Hepatocyte (in vitro differentiated cells): ENCODE results near the gene TMEM87B. TPM values are rescaled to one million over a fixed set of nuclear protein-coding genes. Genes with fewer than 3 reads are reported as not detected.
A peak's percentile ranks its signal among the peaks of the same experiment; 100 is the strongest.

Experiments used
- DNase-seq: peaks from one replicate; pipeline ENCODE4 v3.0.0-alpha.2; 2016; ENCODE audit warnings: low spot score
- H2AFZ ChIP-seq: fragments of 200-600 bp; sonication (generic); 2 replicates; pipeline ENCODE4 v1.6.0; 2016; ENCODE audit warnings: antibody characterized with exemption, mild to moderate bottlenecking
- H3K27ac ChIP-seq: fragments of 200-600 bp; sonication (generic); 2 replicates; pipeline ENCODE4 v1.5.1; 2016; ENCODE audit warnings: mild to moderate bottlenecking
- H3K27me3 ChIP-seq: fragments of 200-600 bp; sonication (generic); 2 replicates; pipeline ENCODE4 v1.6.1; 2016
- H3K36me3 ChIP-seq: fragments of 200-600 bp; sonication (generic); replicated peaks from 2 replicates; pipeline ENCODE4 v1.5.1; 2016; ENCODE audit warnings: low read depth; ENCODE audit not compliant: insufficient read depth
- H3K4me1 ChIP-seq: fragments of 200-600 bp; sonication (generic); 2 replicates; pipeline ENCODE4 v1.5.1; 2016; ENCODE audit warnings: mild to moderate bottlenecking, moderate library complexity; ENCODE audit not compliant: insufficient read depth
- H3K4me2 ChIP-seq: fragments of 200-600 bp; sonication (generic); 2 replicates; pipeline ENCODE4 v1.6.0; 2016
- H3K4me3 ChIP-seq: fragments of 200-600 bp; sonication (generic); 2 replicates; pipeline ENCODE4 v1.5.1; 2016; ENCODE audit warnings: mild to moderate bottlenecking
- H3K79me2 ChIP-seq: fragments of 200-600 bp; sonication (generic); 2 replicates; pipeline ENCODE4 v1.6.0; 2017; ENCODE audit warnings: mild to moderate bottlenecking
- H3K9me2 ChIP-seq: fragments of 200-600 bp; sonication (generic); replicated peaks from 2 replicates; pipeline ENCODE4 v1.6.0; 2017; ENCODE audit warnings: mild to moderate bottlenecking; ENCODE audit not compliant: insufficient read depth
- H3K9me3 ChIP-seq: fragments of 200-600 bp; sonication (generic); 2 replicates; pipeline ENCODE4 v1.5.1; 2016; ENCODE audit warnings: low read depth, mild to moderate bottlenecking
- H4K20me1 ChIP-seq: fragments of 200-600 bp; sonication (generic); 2 replicates; pipeline ENCODE4 v1.6.0; 2016; ENCODE audit warnings: mild to moderate bottlenecking; ENCODE audit not compliant: insufficient read depth, poor library complexity, severe bottlenecking
- CTCF ChIP-seq: fragments of 200-600 bp; sonication (generic); IDR thresholded peaks from 2 replicates; pipeline ENCODE4 v1.5.1; 2016; ENCODE audit warnings: antibody characterized with exemption, mild to moderate bottlenecking; ENCODE audit not compliant: poor library complexity
- EZH2 ChIP-seq: fragments of 200-600 bp; sonication (generic); IDR thresholded peaks from 2 replicates; pipeline ENCODE4 v1.6.1; 2016; ENCODE audit warnings: antibody characterized with exemption, mild to moderate bottlenecking, borderline replicate concordance
- EZH2phosphoT487 ChIP-seq: fragments of 200-600 bp; sonication (generic); IDR thresholded peaks from one replicate; pipeline ENCODE4 v1.6.1; 2018; ENCODE audit warnings: antibody characterized with exemption, mild to moderate bottlenecking, low read depth, moderate library complexity; ENCODE audit not compliant: unreplicated experiment, severe bottlenecking
- WGBS: methylation state at CpG from one replicate; pipeline ENCODE4 v1.1.6; 2016; ENCODE audit warnings: low lambda C conversion rate; ENCODE audit errors: missing lambda C conversion rate; 5-methylcytosine and 5-hydroxymethylcytosine counted together
- polyA plus RNA-seq: library from polyadenylated mRNA; unstranded; fragments of >200 nt; fragmentation: Nextera tagmentation; extraction: Ambion mirVana; gene quantifications from 2 replicates; pipeline ENCODE4 v1.2.1, GENCODE V29; 2016
- total RNA-seq: library from RNA; depleted of rRNA; stranded (reverse); fragments of >200 nt; gene quantifications from 2 replicates; pipeline ENCODE4 v1.2.3, GENCODE V29; 2014

The TMEM87B gene
- total and polyA plus RNA-seq, 2 experiments from 2014 or later = 21.1 to 59.5 TPM

- Histone ChIP-seq H3K36me3 (no peaks in the 10 kb centered on the region), H3K4me1 (no peaks in the 10 kb centered on the region), H2AFZ (no peak overlapping the region), H4K20me1 (no peaks in the 10 kb centered on the region), H3K4me2 (no peak overlapping the region), H3K4me3 (no peak overlapping the region), H3K27me3 (peaks cover 13% of the 10 kb centered on the region), H3K9me3 (no peaks in the 10 kb centered on the region), H3K27ac (no peak overlapping the region), H3K79me2 (no peaks in the 10 kb centered on the region), H3K9me2 (no peaks in the 10 kb centered on the region)
- TF ChIP-seq EZH2phosphoT487 (no peak), EZH2 (no peak), CTCF (no peak)
- 68% methylated on average over 4 of the region's 4 CpGs for WGBS
- DNase-seq = no peak
Measured at GRCh38 chr2:112134120-112134519, 79.1 kb downstream of the TMEM87B start.

GRCh38 chr2:112136096-112136495 lies 81.0 kb downstream of the TMEM87B start:
- no peaks in the 10 kb centered on the region for H3K4me1 ChIP-seq
- H3K79me2 ChIP-seq = no peaks in the 10 kb centered on the region
- H3K27ac ChIP-seq = no peak overlapping the region
- H3K9me2 ChIP-seq = no peaks in the 10 kb centered on the region
- H3K27me3 ChIP-seq = peaks cover 24% of the 10 kb centered on the region
- no peaks in the 10 kb centered on the region for H3K36me3 ChIP-seq
- no peak overlapping the region for H3K4me2 ChIP-seq
- DNase-seq = no peak
- no peak overlapping the region for H2AFZ ChIP-seq
- 98% methylated on average over 5 of the region's 5 CpGs for WGBS
- no peaks in the 10 kb centered on the region for H4K20me1 ChIP-seq
- TF ChIP-seq CTCF = no peak
- no peaks in the 10 kb centered on the region for H3K9me3 ChIP-seq
- H3K4me3 ChIP-seq = no peak overlapping the region

GRCh38 chr2:112137516-112138158 lies 82.6 kb downstream of the TMEM87B start:
- Histone ChIP-seq H2AFZ (peak overlapping the region; percentile 56), H3K9me3 (no peaks in the 10 kb centered on the region), H3K4me2 (peak overlapping the region; percentile 92), H3K36me3 (no peaks in the 10 kb centered on the region), H4K20me1 (no peaks in the 10 kb centered on the region), H3K27me3 (peaks cover 27% of the 10 kb centered on the region), H3K4me3 (peak overlapping the region; percentile 64), H3K79me2 (no peaks in the 10 kb centered on the region), H3K9me2 (no peaks in the 10 kb centered on the region), H3K27ac (no peak overlapping the region), H3K4me1 (no peaks in the 10 kb centered on the region)
- WGBS = 34% methylated on average over 15 of the region's 15 CpGs
- TF ChIP-seq EZH2phosphoT487 = no peak
- TF ChIP-seq EZH2 = no peak
- TF ChIP-seq CTCF = no peak
- DNase-seq = no peak
